Forelimb muscle (tissue), 1 donor: Measurements from ENCODE around the gene EXTL1. TPM values are rescaled to one million over a fixed set of nuclear protein-coding genes. Genes with fewer than 3 reads are reported as not detected.

ENCODE experiments used
- DNase-seq: peaks from one replicate; pipeline ENCODE4 v3.0.0-alpha.2; 2013; ENCODE audit warnings: low read depth
- polyA plus RNA-seq: library from polyadenylated mRNA; unstranded; fragments of 120-200 nt; gene quantifications from one replicate; pipeline ENCODE4 v1.2.1, GENCODE V29; 2013; ENCODE audit not compliant: insufficient read length

The EXTL1 gene
- polyA plus RNA-seq, 1 donor: 4.8 TPM

DNA sequence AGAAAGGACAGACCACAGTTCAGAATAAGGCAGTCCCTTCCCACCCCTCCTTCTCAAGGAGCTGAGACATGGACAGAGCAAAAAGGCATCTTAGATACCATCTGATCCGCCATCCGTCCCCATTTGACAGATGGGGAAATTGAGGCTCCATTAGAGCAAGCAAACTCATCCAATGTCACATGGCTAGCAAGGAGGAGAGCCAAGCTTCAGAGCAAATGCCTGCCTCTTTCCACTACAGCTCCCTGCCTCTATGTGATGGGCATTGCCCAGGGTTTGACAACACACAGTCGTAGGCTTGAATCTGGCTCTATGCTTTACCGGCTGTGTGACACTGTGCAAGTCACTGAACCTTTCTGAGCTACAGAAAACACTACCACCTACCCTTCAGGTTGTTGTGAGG is 20.4 kb downstream of the EXTL1 start:
- DNase-seq: no peak

DNA sequence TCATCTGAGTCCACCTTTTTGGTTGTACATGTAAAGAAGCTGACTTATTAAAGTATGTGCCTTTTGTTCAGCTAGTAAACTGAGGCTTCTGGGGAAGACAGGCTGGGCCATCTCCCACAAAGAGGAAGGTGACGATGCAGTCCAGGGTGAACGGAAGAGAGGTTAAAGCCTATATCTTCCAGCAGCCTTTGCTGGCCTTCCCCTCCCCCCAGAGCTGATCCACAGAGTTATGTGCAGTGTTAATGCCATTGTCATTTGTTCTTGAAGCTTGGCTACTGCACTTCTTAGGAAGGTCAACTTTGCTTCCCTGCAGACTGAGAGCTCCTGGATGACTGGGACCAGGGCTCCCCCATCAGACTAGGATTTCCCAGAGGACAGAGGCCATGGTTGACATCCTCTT is 22.2 kb downstream of the EXTL1 start:
- DNase-seq: no peak

DNA sequence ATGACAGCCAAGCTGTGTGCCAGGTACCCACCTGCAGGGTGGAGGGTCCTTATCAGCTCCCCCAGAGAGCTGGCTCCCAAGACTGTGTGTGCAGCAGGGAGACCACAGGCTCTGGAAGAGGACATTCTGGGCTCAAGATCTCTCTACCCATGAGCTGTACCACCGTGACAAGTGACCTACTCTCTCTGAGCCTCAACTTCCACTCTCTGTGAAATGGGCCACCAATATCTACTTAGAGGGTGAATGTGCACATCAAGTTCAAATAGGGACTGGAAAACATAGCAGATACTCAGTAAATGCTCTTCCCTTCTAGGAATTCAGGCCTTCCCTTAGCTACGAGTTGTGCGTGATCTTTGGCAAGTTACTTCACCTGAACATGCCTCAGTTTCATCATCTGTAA is 22.8 kb downstream of the EXTL1 start:
- no peak for DNase-seq

DNA sequence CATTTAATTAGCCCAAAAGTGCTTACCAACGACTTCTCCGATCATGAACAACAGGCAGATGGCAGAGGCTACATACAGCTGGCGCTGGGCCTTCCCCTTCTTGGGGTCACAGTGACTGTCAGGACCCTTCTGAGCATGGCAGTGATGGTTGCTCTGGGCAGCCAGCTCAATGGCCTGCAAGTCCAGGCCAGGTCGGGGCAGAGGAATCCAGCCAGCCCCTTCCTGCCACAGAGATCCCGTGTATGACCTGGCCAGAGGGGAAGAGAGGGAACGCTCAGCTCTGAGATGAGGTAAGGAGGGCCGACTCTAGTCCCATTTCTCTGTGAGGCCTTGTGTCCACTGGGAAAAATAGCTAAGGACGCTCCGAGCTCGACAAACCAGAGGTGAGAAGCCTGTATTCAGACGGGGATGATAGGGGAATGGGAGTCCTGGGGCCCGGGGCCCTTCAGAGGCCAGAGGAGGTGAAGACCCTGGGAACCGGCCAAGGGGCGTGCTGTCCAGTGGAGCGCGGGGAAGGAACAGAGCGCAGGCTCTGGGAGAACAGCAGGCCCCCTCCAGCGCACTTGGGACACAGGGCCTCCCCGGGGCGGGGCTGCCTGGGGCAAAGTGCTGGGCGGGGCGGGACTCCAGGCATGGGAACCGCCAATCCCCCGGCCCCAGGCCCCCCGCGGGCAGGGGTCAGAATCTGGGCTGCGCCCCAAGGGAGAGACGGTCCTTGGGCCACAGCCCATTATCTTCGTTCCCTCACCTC is 23.6 kb downstream of the EXTL1 start:
- no peak for DNase-seq

DNA sequence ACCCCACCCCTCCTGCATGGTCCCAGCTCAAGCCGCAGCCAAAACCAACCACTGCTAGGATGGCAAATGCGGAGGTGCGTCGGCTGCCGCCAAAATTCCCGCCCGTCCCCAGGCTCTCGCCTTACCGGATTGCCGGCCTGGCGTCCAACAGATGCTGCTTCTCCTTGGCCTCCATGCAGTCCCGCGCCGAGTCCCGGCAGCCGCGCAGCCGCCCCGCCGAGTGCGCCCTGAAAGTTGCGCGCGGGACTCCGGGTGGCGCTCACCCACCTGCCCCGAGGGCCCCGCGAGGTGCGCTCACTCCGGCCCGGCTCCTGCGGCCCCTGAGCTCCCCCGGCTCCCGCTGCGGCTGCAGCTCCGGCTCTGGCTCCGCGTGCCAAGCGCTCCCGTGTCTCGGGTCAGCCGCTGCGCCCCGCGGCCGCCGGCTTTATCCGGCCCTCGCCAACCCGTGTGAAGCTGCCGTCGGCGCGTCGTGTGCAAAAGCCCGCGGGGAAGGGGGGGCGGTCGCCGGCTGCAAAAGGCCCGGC is 24.2 kb downstream of the EXTL1 start, which contains the start of gene SLC30A2:
Gene SLC30A2, minus strand, starts transcription at position 397 of the 524 bp plus-strand sequence. Its CDS starts 222 bp downstream, at position 175.
- DNase-seq: no peak

DNA sequence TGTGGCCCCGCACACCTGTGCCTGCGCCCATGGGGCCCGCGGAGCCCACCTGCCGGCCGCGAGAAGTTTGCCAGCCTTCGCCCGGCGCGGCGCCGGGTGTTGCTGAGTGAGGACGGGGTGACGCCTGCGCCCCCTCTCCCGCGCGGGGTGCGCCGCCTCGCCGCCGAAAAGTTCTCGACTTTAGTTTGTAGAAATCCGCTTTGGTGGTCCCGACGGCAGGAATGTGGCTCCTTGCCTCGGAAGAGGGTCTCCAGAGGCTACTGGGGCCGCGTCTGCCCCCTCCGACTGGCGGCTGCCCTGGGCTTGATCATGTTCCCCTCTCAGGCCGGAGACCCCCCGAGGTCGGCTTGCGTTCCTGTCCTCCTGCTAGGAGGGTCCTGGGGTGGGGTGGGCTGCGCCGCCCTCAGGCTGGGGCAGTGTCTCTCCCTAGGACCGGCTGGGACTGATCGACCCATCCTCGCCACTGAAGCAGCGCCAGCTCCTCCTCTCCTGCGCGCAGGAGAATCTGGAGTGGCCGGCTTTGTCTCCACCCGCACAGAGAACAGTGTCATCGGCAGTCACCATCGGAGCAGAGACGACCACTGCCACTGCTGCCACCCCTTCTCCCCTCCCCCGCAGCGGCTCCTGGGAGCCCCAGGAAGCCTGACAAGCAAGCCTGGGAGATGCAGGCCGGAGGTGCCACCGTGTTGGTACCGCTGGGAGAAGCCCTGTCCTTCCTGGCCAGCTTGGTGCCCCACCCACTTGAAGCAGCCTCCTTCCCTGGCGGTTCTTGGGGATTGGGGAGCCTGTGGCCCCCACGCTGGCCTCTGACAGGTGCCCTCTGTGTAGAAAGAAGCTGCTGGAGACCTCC is 24.9 kb downstream of the EXTL1 start:
- DNase-seq: no peak

DNA sequence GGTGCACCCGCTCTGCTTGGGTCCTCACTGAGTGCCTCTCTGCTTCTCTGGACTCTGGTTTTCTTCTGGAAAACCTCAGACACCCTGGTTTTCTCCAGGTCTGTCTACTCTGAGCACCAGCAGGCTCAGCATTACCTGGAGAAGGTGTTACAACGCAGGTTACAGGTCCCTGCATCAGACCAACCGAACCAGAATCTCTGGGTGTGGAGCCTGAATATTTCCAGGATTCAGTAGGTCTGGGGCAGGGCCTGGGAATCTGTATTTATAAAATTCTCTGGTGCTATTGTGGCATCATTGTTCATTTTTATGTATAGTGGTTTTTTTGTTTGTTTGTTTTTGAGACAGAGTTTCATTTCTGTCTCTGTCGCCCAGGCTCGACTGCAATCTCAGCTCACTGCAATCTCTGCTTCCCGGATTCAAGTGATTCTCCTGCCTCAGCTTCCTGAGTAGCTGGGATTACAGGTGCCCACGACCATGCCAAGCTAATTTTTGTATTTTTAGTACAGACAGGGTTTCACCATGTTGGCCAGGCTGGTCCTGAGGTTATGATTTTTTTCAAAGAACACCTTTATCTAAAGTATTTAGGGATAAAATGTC is 25.8 kb downstream of the EXTL1 start:
- DNase-seq: no peak

DNA sequence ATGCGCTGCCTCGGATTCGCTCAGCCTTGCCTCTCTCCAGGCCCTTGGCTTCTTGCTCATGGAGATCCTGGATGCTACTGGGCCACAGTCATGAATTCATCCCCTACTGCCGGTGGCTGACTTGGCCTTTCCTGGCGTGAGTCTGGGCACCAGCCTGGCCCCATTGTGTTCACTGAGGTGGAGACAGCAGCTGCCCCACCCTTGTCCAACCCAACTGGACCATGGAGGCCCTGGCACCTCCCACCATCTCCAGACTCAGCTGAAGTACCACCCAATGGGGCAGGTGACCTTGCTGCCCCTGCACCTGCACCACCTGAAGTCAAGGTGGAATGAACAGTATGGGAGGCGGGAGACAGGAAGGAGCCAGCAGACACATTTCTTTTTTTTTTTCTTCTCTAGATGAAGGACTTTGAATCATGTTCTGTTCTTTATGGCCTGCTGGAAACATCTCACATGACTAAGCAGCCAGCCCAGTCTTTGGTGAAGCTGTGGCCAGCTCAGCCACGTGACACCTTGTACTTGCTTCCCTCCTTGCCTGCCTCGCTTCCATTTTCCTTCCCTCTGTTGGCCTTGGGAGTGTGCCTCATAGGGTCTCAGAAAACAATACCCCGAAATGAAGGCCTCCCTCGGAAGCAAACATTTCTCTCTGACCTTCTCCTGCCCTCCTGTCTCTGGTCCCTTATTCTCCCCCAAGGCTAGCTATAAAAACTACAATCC is 28.1 kb downstream of the EXTL1 start:
- no peak for DNase-seq

DNA sequence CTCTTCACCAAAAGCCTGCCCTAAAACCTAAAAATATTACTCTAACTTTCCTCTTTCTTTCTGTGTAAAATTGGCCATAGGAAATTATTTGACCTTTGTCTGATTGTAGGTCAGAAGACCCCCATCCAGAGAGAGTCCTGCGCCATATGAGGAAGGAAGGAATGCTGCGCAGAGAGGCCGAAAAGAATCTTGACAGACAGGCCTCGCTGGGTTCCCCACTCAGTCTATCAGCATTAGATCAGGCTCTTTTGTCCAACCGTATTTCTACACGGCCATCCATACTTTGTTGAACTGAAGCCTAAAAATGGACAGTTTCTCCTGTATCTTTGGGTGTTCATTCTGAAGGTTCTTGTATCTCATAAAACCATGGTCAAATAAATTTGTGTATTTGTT is 28.7 kb downstream of the EXTL1 start:
- DNase-seq: no peak

DNA sequence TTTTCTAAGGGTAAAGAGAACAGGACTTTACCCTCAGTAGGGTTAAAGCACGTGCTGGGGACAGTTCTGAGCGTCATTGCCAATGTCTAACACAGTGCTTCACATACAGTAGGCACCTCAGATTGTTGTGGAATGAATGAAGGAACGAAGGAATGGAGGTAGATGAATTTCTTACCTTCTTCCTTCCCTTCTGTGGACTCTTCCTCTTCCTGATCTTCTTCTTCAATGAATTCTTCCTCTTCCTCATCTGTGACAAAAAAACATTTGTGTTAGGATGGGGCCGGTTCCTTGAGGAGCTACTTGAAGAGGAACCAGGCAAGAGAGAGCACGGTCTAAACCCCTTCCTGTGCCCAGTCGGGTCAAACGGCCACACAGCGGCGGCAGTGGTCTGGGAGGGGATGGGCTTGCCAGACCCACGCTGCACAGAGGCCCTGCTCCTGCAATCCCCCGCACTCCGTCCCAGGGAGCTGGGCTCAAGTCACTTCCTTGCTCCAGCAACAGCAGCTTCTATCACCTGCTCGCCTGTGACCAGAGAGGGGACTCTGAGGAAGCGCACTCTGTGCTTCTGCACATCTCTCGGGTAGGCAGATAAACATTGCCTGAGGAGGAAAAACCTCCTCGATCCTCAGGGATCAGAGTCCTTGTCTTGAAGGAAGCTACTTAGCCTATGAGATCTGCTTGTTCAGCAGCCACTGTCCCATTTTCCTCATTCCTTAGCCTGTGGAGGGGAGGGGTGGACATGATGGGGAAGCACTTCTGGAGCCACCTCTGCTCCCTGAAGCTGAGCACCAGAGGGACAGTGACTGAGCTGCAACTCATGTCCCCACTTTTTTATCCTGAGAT is 32.4 kb downstream of the EXTL1 start:
- no peak for DNase-seq

DNA sequence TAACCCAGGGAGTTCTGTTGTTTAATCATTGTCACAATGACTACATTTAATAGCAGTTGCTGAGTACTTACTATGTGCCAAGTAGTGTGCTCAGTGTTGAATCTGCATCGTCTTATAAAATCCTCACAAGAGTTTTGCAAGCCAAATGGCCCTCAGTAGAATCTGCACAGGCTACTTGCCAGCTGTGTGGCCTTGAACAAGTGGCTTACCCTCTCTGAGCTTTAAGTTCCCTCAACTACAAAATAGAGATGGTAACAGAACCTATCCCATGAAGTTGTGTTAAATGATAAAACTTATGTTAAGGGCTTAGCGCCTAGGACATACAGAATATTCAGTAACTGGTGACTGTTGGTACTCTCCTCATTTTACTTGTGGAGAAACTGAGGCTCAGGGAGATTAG is 33.5 kb downstream of the EXTL1 start:
- no peak for DNase-seq

DNA sequence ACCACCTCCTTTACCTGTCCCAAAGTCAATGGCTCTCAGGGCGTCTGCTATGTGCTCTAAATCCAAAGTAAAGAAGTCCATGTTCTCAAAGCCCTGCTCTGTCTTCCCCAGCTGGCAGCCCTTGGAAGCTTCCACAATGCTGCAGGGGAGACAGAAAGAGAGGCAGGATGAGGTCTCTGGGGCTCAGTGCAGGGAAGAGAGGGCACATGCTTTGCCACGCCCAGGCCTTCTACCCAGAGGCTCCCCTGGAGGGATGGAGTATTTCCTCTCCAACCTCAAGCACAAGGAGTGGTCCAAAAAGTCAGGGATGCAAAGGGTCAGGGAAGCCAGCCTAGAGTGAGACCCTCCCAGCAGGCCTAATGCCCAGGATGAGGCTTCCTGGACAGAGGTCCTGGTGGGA is 35.6 kb downstream of the EXTL1 start:
- no peak for DNase-seq

DNA sequence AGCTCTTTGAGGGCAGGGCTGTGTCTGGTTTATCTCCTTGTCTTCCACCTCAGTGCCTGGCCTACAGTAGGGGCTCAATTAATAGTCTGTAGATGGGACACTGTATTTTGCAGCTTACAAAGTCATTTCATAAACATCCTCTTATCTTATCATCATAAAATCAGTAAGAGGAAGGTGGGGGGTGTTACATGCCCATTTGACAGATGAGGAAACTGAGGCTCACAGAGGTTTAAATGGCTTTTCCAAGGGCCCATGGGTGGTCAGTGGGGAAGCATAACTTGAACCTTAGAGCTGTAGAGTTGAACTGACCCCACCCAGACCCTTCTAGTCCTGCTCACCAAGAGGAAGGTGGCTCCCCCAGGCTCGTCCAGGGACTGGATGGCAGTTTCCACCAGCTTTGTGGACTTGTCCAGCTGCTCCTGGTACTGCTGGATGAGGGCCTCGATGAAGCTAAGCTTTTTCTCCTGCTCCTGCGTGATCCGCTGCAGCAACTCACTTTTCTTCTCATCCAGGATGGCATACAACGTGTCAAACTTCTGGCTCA is 36.5 kb downstream of the EXTL1 start:
- no peak for DNase-seq

DNA sequence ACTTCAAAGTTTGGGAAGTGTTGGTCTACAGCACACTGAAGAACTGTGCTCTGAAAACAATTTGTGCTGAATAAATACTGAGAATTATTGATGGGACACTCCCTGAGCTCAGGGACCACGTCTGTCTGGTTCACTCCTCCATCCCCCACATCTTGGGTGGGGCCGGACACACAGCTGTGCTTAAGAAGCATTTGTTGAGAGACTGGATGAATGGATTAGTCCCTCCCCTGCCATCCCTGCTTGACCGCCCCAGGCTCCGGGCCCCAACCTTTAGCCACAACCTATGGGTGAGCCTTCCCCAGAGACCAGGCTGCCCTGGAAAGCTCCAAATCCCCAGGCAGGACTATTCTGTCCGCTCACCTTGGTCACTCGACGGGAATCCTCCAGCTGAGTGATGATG is 38.3 kb downstream of the EXTL1 start:
- no peak for DNase-seq

DNA sequence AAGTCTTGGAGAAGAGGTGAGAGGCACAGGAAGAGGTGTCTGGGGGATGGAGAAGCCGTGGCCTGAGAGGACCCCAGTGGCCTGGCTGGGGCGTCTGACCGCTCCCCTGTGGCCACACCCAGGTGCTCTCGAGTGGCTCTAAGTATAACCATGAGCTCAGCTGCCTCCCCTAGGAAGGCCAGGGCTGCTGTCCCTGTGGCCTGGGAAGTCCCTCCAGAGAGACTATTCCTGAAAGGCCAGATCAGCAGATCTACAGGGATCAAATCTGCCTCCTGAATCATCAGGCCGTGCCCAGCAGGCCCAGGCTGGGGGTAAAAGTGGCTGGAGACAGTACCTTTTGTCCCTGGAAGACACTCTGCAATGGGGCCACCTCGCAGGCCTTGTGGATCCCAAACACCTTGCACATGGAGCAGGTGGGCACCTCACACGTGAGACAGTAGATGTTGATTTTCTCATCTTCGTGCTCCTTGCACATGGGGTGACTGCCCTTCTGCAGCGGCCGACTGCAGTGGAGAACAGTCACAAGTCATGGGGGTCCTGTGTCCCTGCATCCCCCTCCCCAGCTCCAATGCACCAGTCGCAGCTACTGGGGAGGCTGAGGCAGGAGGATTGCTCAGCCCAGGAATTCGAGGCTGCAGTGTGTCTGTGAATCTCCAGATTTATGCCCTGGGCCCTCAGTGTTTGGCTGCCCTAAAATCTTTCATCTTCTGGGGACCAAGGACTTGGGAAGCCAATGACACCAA is 39.4 kb downstream of the EXTL1 start:
- DNase-seq: no peak

DNA sequence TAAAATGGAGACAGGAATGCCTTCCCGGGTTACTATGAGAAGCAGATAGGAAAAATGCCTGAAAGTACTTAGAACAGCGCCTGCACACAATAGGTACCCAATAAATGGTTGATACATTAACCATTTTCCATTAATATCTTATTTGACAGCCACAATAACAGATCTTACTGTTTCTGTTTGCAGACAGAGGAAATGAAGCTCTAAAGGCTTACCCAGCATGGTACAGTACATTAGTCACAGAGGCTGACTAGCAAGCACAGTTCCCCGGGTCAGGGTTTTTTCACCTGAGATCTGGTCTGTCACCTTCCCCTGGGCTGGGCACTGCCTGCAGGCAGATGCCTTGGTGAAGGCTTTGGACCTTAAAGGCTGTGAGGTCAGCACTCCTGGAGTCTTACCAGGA is 43.0 kb downstream of the EXTL1 start:
- no peak for DNase-seq

DNA sequence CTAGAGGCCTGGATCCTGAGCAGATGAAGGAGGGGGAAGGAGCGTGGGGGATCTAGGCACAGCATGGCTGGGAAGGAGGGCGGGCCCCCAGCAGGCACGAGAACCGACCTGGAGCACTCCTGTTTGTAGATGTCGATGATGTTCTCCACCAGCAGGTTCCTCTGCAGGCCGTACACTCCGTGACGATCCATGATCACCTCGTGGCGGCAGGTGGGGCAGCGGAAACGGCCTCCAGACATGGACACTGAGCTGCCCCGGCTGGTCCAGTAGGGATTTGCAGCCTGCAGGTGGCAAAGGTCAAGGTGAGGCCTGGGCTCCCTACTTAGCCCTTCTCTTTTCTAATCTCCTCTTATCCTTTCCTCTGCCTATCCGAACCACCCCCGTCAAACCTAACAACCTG is 44.6 kb downstream of the EXTL1 start:
- no peak for DNase-seq

DNA sequence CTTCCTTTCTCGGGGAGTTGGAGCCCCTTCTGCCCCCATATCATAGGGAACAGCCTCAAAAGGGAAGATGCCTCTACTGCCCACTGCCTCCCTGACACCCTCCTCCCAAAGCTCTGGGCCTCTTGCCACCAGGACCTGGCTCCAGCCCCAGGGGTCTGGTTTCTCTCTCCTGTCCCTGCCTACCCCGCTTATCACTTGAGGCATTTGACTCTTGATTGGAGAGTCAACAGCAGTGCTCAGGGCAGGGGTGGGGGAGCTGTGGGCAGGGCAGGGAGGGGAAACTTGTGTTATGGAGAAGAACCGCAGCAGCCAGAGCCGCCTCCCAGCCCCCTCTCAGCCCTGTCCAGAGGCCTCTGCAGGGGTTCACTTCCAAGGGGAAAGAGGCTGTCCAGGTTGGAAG is 45.3 kb downstream of the EXTL1 start:
- no peak for DNase-seq

DNA sequence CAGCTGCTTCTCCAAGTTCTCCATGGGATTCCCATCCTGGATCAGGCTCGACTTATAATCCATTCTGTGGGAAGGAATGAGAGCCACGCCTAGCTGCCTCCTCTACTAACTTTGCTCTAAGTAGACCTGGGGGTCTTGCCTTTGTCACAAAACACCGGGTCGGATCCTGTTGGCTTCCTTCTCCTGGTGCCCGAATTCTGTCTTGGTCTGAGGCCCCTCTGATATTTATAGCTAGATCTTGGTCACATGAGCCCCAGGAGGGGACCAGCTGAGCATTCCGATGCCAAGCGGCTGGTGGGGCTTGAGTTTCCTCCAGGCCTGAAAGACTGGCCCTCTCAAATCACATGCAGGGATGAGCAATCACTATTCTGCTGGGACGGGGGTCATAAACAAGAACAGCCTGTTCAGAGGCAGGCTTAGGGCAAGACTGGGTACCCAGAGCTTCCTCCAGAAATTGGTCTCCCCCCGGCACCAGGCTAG is 45.9 kb downstream of the EXTL1 start, which contains the start of gene TRIM63:
Gene TRIM63, minus strand, starts transcription at position 199 of the 480 bp plus-strand sequence. Its CDS starts 136 bp downstream, at position 63.
- DNase-seq: no peak

DNA sequence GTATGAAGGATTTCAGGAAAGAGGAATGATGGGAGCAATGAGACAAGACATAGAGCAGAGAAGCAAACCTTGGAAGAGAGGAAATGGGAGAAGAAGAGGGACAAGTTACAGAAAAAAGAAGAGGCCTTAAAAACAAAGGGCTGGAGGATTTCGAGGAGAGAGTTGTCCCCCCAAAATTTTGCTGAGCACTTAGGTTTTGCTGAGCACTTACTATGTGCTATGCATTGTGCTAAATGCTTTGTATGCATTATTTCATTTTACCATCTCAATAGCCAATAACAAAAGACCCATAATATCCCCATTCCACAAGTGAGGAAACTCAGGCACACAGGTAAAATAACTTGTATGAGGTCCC is 48.3 kb downstream of the EXTL1 start:
- no peak for DNase-seq
